ENCODE results near the gene TULP1.
A peak's percentile ranks its signal among the peaks of the same experiment; 100 is the strongest.

Gene TULP1

GRCh38 chr6:35496841-35497570 lies 15.7 kb downstream of the TULP1 start, which contains the start of gene TEAD3:
Gene TEAD3 (minus strand): TSS chr6:35497079.
- peak; percentile 27 for DNase-seq (ENCODE audit: low spot score)

- no peak for DNase-seq (ENCODE audit: low spot score)
Measured at GRCh38 chr6:35496036-35496840, 16.5 kb downstream of the TULP1 start.

- DNase-seq (ENCODE audit: low spot score), result no peak
Measured at GRCh38 chr6:35495258-35496035, 17.2 kb downstream of the TULP1 start.

- DNase-seq (ENCODE audit: low spot score), result no peak
Measured at GRCh38 chr6:35494161-35494563, 18.5 kb downstream of the TULP1 start.

GRCh38 chr6:35493307-35493983 lies 19.3 kb downstream of the TULP1 start:
- no peak for DNase-seq (ENCODE audit: low spot score)

- no peak for DNase-seq (ENCODE audit: low spot score)
Measured at GRCh38 chr6:35492974-35493284, 19.8 kb downstream of the TULP1 start.

- no peak for DNase-seq (ENCODE audit: low spot score)
Measured at GRCh38 chr6:35492258-35492973, 20.3 kb downstream of the TULP1 start.

GRCh38 chr6:35491558-35492257 lies 21.0 kb downstream of the TULP1 start:
- DNase-seq (ENCODE audit: low spot score), result no peak

- no peak for DNase-seq (ENCODE audit: low spot score)
Measured at GRCh38 chr6:35490821-35491557, 21.7 kb downstream of the TULP1 start.

GRCh38 chr6:35489995-35490791 lies 22.5 kb downstream of the TULP1 start:
- DNase-seq (ENCODE audit: low spot score), result no peak

- DNase-seq (ENCODE audit: low spot score), result no peak
Measured at GRCh38 chr6:35489066-35489465, 23.6 kb downstream of the TULP1 start.

- DNase-seq (ENCODE audit: low spot score), result no peak
Measured at GRCh38 chr6:35488517-35488862, 24.2 kb downstream of the TULP1 start.

- no peak for DNase-seq (ENCODE audit: low spot score)
Measured at GRCh38 chr6:35487658-35488516, 24.8 kb downstream of the TULP1 start.

GRCh38 chr6:35486005-35486925 lies 26.4 kb downstream of the TULP1 start:
- DNase-seq (ENCODE audit: low spot score), result no peak

- no peak for DNase-seq (ENCODE audit: low spot score)
Measured at GRCh38 chr6:35485402-35485877, 27.3 kb downstream of the TULP1 start.

GRCh38 chr6:35484921-35485392 lies 27.7 kb downstream of the TULP1 start:
- no peak for DNase-seq (ENCODE audit: low spot score)
